GM12878 (cell line): ENCODE measurements around the gene KLHL20. TPM values are rescaled to one million over a fixed set of nuclear protein-coding genes. Genes with fewer than 3 reads are reported as not detected.

ENCODE experiments used
- ATAC-seq: fragments of 200-7000 bp; cut with Tn5 transposase; 3 replicates; pipeline ENCODE4 v1.9.1; 2020; ENCODE audit warnings: mild to moderate bottlenecking, moderate library complexity
- BruUV-seq: library from RNA; stranded (reverse); fragments of 400-500 nt; replicated peaks from 2 replicates; lab custom pipeline; 2021; lab: Mats Ljungman, UMichigan
- CTCF ChIA-PET: fragments of 300-600 bp; sonication (Branson Sonifier 250); formaldehyde crosslinking; extraction: SDS; loops from one replicate; lab custom pipeline; 2021; ENCODE audit warnings: inconsistent platforms; lab: Yijun Ruan, JAX
- POLR2A ChIA-PET: fragments of 350-600 bp; formaldehyde crosslinking; extraction: SDS; loops from one replicate; lab custom pipeline; 2021; ENCODE audit warnings: inconsistent platforms; lab: Charles Lee
- RAD21 ChIA-PET: fragments of 300-600 bp; sonication (Branson Sonifier 250); formaldehyde crosslinking; loops from one replicate; lab custom pipeline; 2023; ENCODE audit warnings: antibody characterized with exemption; ENCODE audit not compliant: unreplicated experiment; lab: Charles Lee
- SMC1A ChIA-PET: fragments of 300-600 bp; sonication (Branson Sonifier 250); formaldehyde crosslinking; loops from one replicate; lab custom pipeline; 2023; ENCODE audit not compliant: unreplicated experiment, uncharacterized antibody; lab: Charles Lee
- DNase-seq: peaks from one replicate; pipeline ENCODE4 v3.0.0-alpha.2; 2011; ENCODE audit warnings: low read depth, low spot score
- FAIRE-seq: peaks from 3 replicates; lab custom pipeline; 2011; peaks lifted over from hg19 to GRCh38; lab: Jason Lieb, UNC
- H2AFZ ChIP-seq: 2 replicates; pipeline ENCODE4 v1.6.0; 2011; ENCODE audit warnings: low read depth, low read length, control low read depth; ENCODE audit not compliant: control insufficient read depth
- H3K27ac ChIP-seq: 2 replicates; pipeline ENCODE4 v1.5.1; 2011; ENCODE audit warnings: control low read depth; ENCODE audit not compliant: control insufficient read depth, insufficient read depth
- H3K27me3 ChIP-seq, 2 experiments: replicated peaks in 1 of 2; 2 replicates each; pipeline versions ENCODE4 v1.6.0 to v1.6.1; 2011; ENCODE audit warnings: low read length in 1 of 2; ENCODE audit not compliant: control insufficient read depth in 2 of 2, insufficient read depth in 2 of 2
- H3K36me3 ChIP-seq, 2 experiments: 2 replicates each; pipeline ENCODE4 v1.5.1; 2011; ENCODE audit warnings: low read length in 1 of 2; ENCODE audit not compliant: control insufficient read depth in 2 of 2, insufficient read depth in 2 of 2
- H3K4me1 ChIP-seq: 2 replicates; pipeline ENCODE4 v1.6.1; 2011; ENCODE audit warnings: mild to moderate bottlenecking, low read length, moderate library complexity, mixed read lengths; ENCODE audit not compliant: control insufficient read depth, insufficient read depth
- H3K4me2 ChIP-seq: 2 replicates; pipeline ENCODE4 v1.6.0; 2011; ENCODE audit warnings: control low read depth; ENCODE audit not compliant: control insufficient read depth, insufficient read depth
- H3K4me3 ChIP-seq: fragments of 200-600 bp; sonication (generic); 2 replicates; pipeline ENCODE4 v1.5.1; 2016
- H3K79me2 ChIP-seq: 2 replicates; pipeline ENCODE4 v1.6.0; 2011; ENCODE audit warnings: low read length; ENCODE audit not compliant: control insufficient read depth, insufficient read depth
- H3K9ac ChIP-seq: 2 replicates; pipeline ENCODE4 v1.8.0; 2011; ENCODE audit warnings: low read length, control low read depth, mixed read lengths; ENCODE audit not compliant: control insufficient read depth, insufficient read depth
- H3K9me3 ChIP-seq: replicated peaks from 3 replicates; pipeline ENCODE4 v1.5.1; 2011; ENCODE audit warnings: mild to moderate bottlenecking, low read length; ENCODE audit not compliant: control insufficient read depth, insufficient read depth
- H4K20me1 ChIP-seq: 2 replicates; pipeline ENCODE4 v1.6.0; 2011; ENCODE audit not compliant: control insufficient read depth, insufficient read depth
- HDAC6 ChIP-seq: fragments of 200-600 bp; sonication (generic); IDR thresholded peaks from one replicate; pipeline ENCODE4 v1.8.0; 2017; ENCODE audit warnings: antibody characterized with exemption; ENCODE audit not compliant: unreplicated experiment
- KAT2A ChIP-seq: conservative IDR thresholded peaks from 2 replicates; pipeline ENCODE4 v1.6.1; 2011; ENCODE audit warnings: low read depth, low read length; ENCODE audit not compliant: control insufficient read depth
- MXI1 ChIP-seq: fragments of 150-350 bp; IDR thresholded peaks from 2 replicates; pipeline ENCODE4 v1.6.1; 2011; ENCODE audit warnings: low read depth, mild to moderate bottlenecking, inconsistent platforms, low read length, improper control_type of control experiment
- NR2F1 ChIP-seq: fragments of 450-650 bp; conservative IDR thresholded peaks from 2 replicates; pipeline ENCODE4 v1.6.1; 2017; ENCODE audit warnings: mild to moderate bottlenecking
- NRF1 ChIP-seq: conservative IDR thresholded peaks from 2 replicates; pipeline ENCODE4 v1.6.1; 2011; ENCODE audit warnings: mild to moderate bottlenecking, low read depth, low read length, improper control_type of control experiment
- REST ChIP-seq: IDR thresholded peaks from 2 replicates; pipeline ENCODE4 v1.6.1; 2012; ENCODE audit warnings: mild to moderate bottlenecking, low read depth, low read length
- SIX5 ChIP-seq: IDR thresholded peaks from 2 replicates; pipeline ENCODE4 v1.6.1; 2011; ENCODE audit warnings: mild to moderate bottlenecking, low read depth, low read length, moderate library complexity; ENCODE audit not compliant: severe bottlenecking
- WGBS: methylation state at CpG from one replicate; pipeline ENCODE4 v1.1.6; 2016; ENCODE audit warnings: low lambda C conversion rate; ENCODE audit not compliant: insufficient replicate concordance, insufficient coverage; ENCODE audit errors: missing lambda C conversion rate; 5-methylcytosine and 5-hydroxymethylcytosine counted together
- in situ Hi-C: fragments of 300-500 bp; cut with MboI; formaldehyde crosslinking; loops from 9 replicates; pipeline ENCODE4 v1.14.3; 2018; ENCODE audit warnings: mixed read lengths
- intact Hi-C: fragments of 100-400 bp; cut with micrococcal nuclease; formaldehyde crosslinking; loops from one replicate; pipeline ENCODE4 v1.14.2; 2022; ENCODE audit not compliant: unreplicated experiment
- polyA plus RNA-seq, 11 experiments: library from polyadenylated mRNA; depleted of rRNA in 4 of 11; unstranded in 6 of 11; stranded (reverse) in 5 of 11; fragments of >200 nt; fragmentation: Nextera tagmentation in 4 of 11; fragmentation: Illumina TruSeq in 1 of 11; extraction: Ambion mirVana in 4 of 11; extraction: Trizol in 1 of 11; gene quantifications; 1 replicate in 1 of 11; 2 replicates in 10 of 11; pipeline versions ENCODE4 v1.2.1 to v1.2.3, GENCODE V29; 2011 to 2016; ENCODE audit warnings: inconsistent platforms in 2 of 11, missing spikeins in 2 of 11, low read depth in 1 of 11
- total RNA-seq, 4 experiments: library from RNA; depleted of rRNA in 3 of 4; stranded (reverse); fragments of >200 nt in 3 of 4; fragmentation: Illumina TruSeq in 1 of 4; extraction: Trizol in 1 of 4; gene quantifications; 2 replicates each; pipeline versions ENCODE4 v1.2.1 to v1.2.3, GENCODE V29; 2013 to 2021
- TF ChIP-seq, protein P1 (sequence below): IDR thresholded peaks from 2 replicates; pipeline ENCODE4 v1.6.1; 2012; ENCODE audit warnings: improper control_type of control experiment, low read depth, low read length; ENCODE audit not compliant: insufficient replicate concordance
- TF ChIP-seq, protein P2 (sequence below): fragments of 450-650 bp; IDR thresholded peaks from 2 replicates; pipeline ENCODE4 v1.6.1; 2016; ENCODE audit warnings: mild to moderate bottlenecking
- TF ChIP-seq, protein P3 (sequence below): fragments of 450-650 bp; IDR thresholded peaks from 2 replicates; pipeline ENCODE4 v1.6.1; 2017; ENCODE audit warnings: mild to moderate bottlenecking, moderate library complexity

The KLHL20 gene
- total and polyA plus RNA-seq, 10 of the 15 experiments (the other 5 are each of a cell fraction or from before 2014, with no cell fraction given) = 3.8 to 14.0 (median 10.0) TPM

- in situ Hi-C loops (no loop called here), intact Hi-C loops (no loop called here)
- TSS peak; percentile 26 for BruUV-seq
- Histone ChIP-seq H4K20me1 (no peaks in the 10 kb centered on the region), H3K4me3 (no peak overlapping the region), H3K9ac (no peak overlapping the region), H2AFZ (no peak overlapping the region), H3K79me2 (no peaks in the 10 kb centered on the region), H3K27ac (no peak overlapping the region), H3K4me1 (no peaks in the 10 kb centered on the region), H3K36me3 (no peaks in the 10 kb centered on the region), H3K4me2 (no peak overlapping the region), H3K9me3 (no peaks in the 10 kb centered on the region), H3K27me3 (no peaks in the 10 kb centered on the region)
- ATAC-seq = no peak
- no peak for FAIRE-seq
- ChIA-PET CTCF (no interaction called here), RAD21 (no interaction called here), SMC1A (no interaction called here), POLR2A (no interaction called here)
- DNase-seq = no peak
- 76% methylated on average over 3 of the region's 3 CpGs for WGBS
- TF ChIP-seq HDAC6 (no peak), KAT2A (no peak), REST (no peak), MXI1 (no peak), NR2F1 (no peak), SIX5 (no peak), NRF1 (no peak)
- TF ChIP-seq, protein P1, sequence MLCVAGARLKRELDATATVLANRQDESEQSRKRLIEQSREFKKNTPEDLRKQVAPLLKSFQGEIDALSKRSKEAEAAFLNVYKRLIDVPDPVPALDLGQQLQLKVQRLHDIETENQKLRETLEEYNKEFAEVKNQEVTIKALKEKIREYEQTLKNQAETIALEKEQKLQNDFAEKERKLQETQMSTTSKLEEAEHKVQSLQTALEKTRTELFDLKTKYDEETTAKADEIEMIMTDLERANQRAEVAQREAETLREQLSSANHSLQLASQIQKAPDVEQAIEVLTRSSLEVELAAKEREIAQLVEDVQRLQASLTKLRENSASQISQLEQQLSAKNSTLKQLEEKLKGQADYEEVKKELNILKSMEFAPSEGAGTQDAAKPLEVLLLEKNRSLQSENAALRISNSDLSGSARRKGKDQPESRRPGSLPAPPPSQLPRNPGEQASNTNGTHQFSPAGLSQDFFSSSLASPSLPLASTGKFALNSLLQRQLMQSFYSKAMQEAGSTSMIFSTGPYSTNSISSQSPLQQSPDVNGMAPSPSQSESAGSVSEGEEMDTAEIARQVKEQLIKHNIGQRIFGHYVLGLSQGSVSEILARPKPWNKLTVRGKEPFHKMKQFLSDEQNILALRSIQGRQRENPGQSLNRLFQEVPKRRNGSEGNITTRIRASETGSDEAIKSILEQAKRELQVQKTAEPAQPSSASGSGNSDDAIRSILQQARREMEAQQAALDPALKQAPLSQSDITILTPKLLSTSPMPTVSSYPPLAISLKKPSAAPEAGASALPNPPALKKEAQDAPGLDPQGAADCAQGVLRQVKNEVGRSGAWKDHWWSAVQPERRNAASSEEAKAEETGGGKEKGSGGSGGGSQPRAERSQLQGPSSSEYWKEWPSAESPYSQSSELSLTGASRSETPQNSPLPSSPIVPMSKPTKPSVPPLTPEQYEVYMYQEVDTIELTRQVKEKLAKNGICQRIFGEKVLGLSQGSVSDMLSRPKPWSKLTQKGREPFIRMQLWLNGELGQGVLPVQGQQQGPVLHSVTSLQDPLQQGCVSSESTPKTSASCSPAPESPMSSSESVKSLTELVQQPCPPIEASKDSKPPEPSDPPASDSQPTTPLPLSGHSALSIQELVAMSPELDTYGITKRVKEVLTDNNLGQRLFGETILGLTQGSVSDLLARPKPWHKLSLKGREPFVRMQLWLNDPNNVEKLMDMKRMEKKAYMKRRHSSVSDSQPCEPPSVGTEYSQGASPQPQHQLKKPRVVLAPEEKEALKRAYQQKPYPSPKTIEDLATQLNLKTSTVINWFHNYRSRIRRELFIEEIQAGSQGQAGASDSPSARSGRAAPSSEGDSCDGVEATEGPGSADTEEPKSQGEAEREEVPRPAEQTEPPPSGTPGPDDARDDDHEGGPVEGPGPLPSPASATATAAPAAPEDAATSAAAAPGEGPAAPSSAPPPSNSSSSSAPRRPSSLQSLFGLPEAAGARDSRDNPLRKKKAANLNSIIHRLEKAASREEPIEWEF = no peak
- TF ChIP-seq, protein P2, sequence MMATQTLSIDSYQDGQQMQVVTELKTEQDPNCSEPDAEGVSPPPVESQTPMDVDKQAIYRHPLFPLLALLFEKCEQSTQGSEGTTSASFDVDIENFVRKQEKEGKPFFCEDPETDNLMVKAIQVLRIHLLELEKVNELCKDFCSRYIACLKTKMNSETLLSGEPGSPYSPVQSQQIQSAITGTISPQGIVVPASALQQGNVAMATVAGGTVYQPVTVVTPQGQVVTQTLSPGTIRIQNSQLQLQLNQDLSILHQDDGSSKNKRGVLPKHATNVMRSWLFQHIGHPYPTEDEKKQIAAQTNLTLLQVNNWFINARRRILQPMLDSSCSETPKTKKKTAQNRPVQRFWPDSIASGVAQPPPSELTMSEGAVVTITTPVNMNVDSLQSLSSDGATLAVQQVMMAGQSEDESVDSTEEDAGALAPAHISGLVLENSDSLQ = no peak
- TF ChIP-seq, protein P3, sequence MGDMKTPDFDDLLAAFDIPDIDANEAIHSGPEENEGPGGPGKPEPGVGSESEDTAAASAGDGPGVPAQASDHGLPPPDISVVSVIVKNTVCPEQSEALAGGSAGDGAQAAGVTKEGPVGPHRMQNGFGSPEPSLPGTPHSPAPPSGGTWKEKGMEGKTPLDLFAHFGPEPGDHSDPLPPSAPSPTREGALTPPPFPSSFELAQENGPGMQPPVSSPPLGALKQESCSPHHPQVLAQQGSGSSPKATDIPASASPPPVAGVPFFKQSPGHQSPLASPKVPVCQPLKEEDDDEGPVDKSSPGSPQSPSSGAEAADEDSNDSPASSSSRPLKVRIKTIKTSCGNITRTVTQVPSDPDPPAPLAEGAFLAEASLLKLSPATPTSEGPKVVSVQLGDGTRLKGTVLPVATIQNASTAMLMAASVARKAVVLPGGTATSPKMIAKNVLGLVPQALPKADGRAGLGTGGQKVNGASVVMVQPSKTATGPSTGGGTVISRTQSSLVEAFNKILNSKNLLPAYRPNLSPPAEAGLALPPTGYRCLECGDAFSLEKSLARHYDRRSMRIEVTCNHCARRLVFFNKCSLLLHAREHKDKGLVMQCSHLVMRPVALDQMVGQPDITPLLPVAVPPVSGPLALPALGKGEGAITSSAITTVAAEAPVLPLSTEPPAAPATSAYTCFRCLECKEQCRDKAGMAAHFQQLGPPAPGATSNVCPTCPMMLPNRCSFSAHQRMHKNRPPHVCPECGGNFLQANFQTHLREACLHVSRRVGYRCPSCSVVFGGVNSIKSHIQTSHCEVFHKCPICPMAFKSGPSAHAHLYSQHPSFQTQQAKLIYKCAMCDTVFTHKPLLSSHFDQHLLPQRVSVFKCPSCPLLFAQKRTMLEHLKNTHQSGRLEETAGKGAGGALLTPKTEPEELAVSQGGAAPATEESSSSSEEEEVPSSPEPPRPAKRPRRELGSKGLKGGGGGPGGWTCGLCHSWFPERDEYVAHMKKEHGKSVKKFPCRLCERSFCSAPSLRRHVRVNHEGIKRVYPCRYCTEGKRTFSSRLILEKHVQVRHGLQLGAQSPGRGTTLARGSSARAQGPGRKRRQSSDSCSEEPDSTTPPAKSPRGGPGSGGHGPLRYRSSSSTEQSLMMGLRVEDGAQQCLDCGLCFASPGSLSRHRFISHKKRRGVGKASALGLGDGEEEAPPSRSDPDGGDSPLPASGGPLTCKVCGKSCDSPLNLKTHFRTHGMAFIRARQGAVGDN = no peak
These were observed 54.0 kb downstream of the KLHL20 start for GRCh38 chr1:173768827-173769226.
